GM21717 (cell line): ENCODE measurements around the gene CTSV.
"Not testable (repeated sequence)": the region's sequence is repeated elsewhere in the genome, so short reads cannot be mapped to it uniquely, and the experiment has no call there.

ENCODE experiments used
- ATAC-seq: cut with Tn5 transposase; IDR thresholded peaks from one replicate; pipeline ENCODE4 v1.9.1; 2021; ENCODE audit warnings: mild to moderate bottlenecking, moderate library complexity; ENCODE audit not compliant: unreplicated experiment

The CTSV gene

DNA sequence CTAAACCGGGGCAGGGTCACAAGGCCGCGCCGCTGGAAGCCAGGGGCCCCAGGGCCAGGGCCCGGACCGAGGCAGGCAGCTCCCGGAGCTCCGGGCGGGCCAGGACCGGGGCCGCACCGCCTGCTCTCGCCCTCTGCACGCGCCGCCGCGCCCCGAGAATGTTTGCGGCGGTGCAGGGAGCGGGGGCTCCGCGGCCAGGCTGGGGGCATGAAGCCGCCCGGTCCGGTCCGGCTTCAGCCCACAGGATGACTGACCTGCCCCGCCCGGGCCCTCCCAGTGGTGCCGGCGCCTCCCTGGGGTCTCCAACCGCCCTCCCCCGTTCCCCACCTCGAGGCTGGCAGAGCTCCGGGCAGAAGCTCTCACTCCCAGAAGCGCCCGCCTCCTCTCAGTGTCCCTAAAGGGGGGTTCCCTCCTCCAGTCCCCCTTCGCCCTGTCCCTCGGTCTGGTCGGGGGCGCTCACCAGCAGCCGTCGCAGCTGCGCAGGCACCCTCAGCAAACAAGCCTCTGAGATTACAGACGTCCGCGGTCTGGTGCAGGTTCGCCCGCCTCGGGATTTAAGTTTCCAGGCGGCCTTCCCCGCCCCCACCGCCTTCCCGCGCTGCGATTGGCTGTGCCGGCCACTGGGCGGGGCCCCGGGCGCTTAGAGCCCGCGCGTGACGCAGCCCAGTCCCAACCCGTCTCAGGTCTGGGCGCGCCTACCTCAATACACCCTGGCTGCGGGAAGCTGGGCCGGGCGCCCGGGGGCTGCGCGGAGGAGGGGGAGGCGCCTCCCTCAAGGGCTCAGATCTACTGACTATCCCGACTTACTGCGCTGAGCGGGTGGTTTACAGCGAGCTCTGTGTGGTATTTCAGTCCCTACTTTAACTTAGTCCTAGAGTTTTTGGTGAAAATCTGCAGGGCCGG is at the start of gene CTSV:
Gene CTSV (minus strand): TSS at position 532 of the 903 bp plus-strand sequence. CDS start 1,099 bp downstream, outside the sequence.
- ATAC-seq, result peak; percentile 98

DNA sequence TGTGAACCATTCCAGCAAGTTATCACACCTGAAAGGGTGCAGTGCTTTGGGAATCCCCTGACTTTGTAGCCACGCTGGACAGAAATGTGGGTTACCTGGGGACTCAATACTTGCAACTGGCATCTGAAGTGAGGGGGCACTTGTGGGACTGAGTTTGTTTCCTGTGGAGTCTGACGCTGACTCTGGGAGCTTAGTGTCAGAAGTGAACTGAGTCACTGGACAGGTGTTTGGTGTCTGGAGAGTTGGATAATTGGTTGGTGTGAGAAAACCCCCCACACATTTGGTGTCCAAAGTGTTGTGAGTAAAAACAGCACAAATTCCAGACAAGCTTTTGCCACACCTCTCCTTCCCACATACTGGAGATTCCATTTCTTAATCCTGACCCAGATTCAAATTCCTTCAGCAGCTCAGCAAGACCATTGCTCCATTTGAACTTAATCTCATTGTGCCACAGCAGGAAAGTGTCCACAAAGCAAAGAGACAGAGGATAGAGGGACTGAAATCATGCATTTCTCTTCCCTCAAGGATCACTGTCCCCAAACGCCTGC is 48.8 kb upstream of the CTSV start:
- ATAC-seq, result not testable (repeated sequence)

DNA sequence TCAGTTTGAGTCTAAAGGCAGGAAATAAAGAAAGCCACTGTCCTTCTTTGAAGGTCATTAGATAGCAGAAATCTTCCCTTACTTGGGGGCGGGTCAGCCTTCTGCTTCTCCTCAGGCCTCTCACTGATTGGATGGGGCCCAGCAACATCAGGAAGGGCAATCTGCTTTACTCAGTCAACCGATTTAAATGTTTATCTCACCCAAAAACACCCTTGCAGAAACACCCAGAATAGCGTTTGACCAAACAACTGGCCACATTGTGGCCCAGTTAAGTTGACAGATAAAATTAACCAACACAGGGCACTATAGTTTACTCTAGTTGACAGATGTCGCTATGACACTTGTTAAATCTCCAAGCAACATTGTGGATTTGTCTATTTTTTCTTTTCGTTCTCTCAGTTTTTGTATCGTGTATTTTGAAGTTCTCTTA is 45.6 kb upstream of the CTSV start:
- not testable (repeated sequence) for ATAC-seq

DNA sequence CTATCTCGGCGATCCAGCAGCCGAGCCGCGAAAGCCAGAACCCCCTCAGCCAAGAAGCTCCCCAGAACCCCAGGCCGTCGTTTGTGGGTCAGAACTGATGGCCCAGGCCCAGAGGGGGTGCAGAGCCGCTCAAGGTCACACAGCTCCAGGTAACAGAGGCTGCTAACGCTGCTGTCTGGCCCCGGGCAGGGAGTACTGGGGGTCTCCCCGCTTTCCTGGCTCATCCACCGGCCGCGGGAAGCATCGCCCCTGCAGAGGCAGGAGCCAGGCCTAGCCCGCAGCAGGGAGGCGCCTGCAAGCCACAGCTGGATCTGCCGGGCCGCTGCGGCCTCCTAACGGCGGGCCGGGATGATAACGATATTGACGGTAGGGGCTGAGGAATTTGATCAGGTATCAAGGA is 39.4 kb upstream of the CTSV start:
- no peak for ATAC-seq

DNA sequence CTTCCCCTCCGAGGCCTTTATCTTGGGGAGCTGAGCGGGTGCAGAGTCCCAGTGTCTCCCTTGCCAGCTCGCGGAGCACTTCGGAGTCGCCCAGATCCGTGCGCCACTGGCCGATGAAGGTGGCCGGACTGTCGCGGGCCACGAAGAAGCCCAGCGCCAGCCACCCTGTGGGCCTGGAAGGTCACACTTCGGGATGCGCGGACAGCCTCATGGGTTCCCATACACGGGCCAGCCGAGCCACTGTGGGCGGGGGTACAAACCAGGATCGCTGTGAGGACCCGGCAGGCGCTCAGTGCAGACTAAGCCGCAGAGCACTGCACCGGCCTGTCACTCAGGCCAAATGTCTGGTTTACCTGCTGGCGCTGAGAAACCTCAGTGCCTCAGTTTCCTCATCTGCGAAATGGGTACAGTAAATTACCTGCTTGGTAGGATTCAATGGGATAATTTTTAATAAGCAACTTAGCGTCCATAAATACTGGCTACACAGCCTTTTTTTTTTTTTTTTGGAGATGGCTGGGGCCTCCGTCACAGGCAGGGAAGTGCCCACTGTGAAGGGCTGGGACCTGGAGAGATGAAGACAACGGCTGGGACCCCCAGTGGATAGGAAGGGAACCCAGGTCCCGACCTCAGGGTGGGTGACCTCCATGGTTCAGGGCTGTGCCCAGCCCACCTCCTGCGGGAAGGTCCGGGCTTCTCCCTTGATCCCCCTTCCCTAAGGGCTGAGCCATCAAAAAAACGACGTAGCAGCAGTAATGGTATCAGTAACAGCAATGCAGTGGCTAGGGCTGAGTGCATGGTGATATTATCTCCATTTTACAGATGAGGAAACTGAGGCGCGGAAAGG is 38.7 kb upstream of the CTSV start:
- ATAC-seq, result no peak

DNA sequence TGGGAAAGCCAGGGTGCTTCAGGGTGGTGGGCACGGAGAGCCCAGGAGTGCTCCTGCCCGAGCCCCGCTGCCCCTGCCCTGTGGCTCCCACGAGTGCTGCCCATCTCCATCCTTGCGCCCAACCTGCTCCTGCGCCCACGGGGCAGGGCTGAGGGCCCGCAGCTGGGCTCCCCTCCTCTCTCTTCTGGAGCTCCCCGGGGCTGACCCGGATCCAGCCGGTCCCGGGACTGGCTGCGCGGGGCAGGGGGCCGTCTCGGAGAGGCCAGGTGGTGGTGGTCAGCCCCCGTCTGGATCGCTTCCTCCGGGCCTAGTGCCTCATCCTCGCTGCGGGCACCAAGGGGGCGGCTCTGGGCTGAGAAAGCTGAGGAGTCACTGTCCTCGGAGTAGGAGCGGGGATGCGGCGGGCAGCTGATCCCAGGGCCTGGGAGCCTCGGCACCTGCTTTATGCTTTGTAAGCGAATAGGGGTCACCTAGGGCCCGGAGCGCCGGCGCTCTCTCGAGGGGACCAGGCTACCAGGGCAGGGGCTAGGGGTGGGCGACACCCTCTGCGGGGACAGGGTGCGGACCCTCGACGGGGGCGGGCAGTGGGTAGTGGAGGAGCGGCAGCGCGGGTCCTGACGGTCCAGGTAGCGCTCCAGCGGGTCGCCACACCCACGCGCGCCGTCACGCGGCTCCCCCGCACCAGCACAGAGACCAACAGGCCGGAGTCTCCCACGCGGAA is 37.9 kb upstream of the CTSV start:
- ATAC-seq, result not testable (repeated sequence)

DNA sequence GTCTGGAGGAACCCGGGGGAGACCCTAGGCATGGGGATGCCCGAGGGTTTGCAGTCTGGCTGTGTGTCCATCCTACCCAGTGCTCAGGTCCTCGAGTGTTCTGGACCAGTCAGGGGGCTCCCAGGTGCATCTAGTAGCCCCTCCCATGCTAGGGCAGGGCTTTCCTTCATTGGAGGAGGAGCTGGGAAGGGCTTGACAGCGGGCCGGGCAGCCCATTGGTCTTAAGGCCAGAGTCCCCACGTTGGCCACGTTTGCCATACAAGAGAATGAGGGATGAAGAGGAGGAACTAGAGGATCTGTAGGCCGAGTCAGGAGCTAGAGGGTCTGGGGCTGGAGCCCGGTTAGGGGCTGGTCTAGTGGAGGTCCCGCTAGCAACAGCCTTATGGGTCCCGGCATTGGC is 37.3 kb upstream of the CTSV start:
- no peak for ATAC-seq

DNA sequence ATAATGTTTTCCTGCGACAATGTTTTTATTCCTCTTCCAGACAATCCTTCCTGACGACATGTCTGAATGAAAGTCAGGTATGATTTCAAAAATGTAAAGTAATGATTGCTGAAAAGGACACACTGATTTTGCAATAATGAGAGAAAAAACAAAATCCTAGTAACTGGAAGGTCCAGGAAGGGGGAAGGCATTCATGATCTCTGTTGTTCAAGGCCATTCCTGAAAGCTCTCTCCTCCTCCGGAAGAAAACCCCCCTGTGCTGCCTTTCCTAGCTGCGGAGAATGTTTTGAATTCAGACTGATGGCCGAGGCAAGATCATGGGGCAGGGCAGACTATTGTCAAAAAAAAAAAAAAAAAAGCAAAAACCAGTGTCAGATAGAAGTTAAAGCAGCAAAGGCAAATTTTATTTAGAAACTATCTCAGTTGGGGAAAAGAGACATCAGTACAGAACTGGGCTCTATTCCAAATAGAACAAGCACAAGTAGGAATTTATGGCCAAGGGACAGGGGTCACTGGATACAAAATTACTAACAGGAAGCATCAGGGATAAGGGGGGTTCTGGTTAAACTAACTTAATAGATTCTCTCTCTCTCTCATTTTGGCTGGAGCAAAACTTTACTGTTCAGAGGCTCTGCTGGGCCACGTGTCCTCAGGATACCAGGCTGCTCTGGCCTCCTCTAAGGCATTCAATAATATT is 36.5 kb upstream of the CTSV start:
- no peak for ATAC-seq

DNA sequence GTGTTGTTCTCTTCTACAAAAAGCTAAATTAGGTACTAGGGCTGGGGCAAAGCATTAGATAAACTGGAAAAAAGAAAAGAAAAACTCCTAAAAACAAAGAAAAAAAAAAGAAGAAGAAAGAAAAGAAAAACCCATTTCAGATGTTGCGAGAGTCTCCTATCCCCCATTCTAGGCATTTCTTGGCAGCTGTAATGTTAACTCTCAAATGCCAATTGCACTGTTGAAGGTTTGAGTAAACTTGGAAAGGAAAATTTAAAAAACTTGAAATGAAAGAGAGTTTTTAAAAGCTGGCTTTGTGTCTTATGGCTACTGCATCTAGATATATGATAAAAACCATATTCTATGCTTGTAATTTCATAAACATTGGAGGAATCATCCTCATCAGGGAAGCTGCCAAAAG is 34.6 kb upstream of the CTSV start:
- ATAC-seq, result no peak

DNA sequence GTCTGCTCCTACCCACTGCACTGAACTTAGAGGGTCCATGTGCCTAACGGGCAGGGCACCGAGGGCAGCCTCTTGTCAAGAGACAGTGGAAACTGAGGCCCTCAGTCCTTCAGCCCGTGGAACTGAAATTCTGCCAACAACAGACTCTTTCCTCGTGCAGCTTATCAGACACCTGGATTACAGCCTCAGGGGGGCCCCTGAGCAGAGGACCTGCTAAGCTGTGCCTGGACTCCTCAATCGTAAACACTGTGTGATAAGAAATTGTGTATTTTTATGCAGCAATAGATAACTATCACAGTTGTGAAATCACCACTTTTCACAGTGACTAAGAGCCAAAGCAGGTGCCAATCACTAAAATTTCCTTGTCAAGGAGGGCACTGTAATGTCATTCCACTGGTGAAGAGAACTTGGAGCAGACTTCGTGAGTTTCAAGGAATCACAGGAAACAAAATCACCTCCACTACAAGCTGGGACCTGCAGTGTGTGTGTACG is 33.4 kb upstream of the CTSV start:
- ATAC-seq, result no peak

DNA sequence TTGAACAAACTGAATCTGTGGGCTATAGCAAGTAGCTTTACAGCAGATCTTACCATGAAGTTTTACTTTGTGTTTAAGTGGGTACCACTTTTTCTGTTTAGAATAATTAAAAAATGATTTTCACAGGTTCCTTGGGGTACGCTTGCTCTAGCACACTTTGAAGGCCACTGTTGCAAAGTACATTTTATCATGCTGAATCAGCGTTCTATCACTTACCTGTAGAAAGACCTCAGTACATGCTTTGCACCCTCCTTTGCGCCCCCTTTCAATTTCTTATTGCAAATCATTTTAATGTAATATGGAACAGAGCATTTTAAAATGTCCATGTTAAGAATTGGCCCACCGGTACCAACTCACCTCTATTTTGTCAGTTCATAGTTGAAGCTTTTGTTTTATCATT is 31.4 kb upstream of the CTSV start:
- ATAC-seq, result not testable (repeated sequence)

DNA sequence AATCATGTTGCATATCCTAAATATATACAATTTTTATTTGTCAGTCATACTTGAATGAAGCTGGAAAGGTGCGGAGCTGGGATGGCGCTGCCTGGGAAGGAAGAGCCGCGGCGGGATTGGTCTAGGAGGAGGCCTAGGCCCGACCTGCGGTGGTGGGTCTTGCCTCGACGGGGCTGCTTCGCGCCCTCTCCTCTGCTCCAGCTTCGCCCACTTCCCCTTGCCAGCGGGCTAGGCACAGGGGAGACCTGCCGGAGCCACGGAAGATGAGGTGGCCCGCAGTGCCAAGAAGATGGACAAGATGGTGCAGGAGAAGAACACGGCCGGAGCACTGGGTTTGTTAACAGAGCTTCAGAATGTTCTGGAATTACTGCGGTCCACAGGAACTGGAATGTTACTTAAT is 28.5 kb upstream of the CTSV start:
- no peak for ATAC-seq

DNA sequence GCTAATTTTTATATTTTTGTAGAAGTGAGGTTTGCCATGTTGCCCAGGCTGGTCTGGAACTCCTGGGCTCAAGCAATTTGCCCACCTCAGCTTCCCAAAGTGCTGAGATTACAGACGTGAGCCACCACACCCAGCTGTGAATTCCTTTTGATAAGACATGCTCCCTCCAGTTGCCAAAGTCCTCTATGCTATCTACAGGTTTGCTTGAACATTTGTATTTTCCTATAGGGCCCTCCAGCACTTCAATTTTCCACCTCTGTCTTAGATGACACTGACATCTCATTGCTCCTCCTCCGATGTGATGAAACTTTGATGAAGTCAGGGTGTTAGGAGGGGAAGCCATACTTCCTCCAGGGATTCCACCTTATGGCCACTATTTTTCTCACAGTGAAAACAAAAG is 25.2 kb upstream of the CTSV start:
- ATAC-seq, result no peak

DNA sequence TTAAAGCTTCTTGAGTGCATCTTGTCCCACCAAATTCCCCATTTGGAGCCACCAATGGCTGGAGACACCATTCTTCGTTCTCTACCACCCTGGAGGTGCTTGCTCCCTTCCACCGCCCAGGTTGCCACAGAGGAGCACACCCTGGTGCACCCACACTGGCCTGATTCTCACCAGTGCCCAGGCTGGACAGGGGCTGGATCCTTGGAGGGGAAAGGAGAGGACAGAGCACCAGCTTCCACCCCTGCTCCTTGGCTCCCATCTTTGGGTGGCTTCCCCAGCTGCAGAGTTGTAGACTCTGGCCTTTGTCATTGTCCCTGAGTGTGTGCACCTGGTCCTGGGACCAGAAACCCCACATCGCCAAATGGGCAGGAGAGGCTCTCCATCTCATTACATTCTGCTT is 21.9 kb upstream of the CTSV start:
- no peak for ATAC-seq

DNA sequence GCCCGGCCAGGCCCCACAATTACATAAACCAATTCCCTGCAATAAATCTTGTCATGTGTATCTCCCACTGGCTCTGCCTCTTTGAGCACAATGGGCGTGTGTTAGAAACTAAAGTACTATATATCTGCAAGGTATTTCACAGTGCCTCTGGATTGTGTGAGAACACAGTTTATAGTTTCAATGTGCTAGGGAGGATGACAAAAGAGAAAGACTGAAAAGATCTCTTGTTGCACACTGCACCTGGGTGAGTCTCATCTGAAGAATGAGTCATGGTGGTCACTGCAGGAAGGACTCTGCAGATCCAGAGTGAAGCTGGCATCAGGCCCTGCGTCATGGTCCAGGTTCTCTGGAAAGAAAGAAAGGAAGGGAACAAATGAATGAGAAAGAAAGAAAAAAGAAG is 20.7 kb upstream of the CTSV start:
- no peak for ATAC-seq

DNA sequence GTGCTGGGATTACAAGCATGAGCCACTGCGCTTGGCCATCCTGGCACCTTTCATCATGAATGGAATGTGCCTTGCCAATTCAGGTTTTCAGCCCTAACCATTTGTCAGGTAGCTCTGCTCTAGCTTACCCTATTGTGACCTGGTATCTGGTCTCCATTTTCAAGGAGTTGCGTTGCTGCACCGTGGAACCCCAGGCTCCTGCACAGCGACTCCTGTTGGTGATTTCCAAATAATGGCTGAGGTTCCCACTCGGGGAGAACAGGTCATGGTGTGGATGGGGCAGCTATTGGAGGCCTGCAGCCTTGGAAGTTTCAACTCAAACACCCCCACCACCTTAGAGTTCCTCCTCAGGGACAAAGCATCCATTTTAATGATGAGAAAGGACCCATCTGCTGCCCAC is 18.7 kb upstream of the CTSV start:
- ATAC-seq, result no peak

DNA sequence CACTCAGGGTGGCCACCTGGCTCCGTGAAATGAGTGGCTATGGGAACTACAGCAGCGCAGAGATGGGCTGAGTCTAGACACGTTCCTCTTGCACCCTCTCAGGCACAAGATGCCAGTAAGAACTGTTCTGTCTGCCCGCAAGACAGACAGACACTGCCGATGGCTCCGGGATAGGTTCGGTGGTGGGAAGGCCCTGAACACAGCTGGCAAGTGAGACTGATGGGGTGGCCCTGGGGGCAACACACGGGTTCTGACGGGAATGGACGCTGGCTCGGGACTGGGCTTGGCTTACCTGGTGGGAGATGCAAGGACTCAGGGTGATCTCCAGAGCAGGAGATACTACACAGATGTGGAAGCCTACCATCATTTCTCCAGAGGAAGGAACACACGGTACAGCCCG is 16.9 kb upstream of the CTSV start:
- ATAC-seq, result not testable (repeated sequence)

DNA sequence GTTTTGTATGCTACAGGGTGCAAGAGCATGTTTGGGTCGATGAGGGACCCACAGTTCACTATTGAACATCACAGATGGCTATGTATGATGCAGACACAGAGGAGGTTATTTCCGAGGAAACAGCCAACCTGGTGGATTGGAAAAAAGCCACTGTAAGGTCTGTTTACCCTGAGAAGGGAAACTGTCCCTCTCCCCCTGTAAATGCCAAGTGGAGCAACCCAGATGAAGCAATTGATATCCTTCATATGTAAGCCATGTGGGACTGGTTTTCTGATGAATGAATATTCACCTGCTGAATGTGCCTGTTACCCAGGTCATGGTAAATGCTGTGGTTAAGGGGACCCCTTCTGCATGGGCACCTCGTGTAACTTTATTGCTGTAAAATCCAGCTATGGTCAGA is 14.8 kb upstream of the CTSV start:
- ATAC-seq, result no peak

DNA sequence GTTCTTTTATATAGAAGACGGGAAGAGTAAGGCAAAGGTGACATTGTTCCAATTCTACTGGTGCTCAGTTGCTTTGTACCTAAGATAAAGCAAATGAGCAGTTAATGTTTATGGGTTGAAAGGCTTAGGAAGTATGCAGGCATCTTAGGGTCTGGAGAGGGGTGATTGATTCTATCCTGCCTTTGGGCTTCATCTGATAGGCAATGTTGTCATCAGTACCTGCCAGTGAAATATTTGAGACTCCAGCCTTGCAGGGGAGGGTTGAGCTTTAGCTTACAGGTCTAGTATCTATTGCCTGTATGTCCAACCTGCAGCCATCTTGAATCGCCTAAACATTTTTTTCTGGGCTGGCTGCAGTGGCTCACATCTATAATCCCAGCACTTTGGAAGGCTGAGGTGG is 13.8 kb upstream of the CTSV start:
- ATAC-seq, result no peak

DNA sequence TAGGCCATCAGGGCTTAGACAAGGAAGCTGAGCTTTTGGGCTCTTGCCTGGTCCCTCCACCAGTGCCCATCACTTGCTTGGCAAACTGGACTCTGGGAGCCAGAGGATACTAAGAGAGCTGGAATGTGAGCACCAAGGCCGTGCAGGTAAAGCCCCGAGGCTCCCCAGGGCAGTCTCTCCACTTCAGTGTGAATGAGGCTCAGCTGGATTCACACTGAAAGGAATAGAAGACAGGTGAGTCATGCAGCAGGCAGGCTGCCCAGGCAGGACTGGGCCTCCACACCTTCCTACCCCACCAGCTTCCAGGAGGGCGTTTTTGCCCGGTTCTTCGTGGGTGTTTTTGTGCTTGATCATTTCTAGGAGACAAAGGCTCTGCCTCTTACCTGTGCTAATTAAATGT is 7.3 kb upstream of the CTSV start:
- no peak for ATAC-seq
